ENCODE data around the gene TMEM86B. TPM values are rescaled to one million over a fixed set of nuclear protein-coding genes. Genes with fewer than 3 reads are reported as not detected.

The TMEM86B gene
- total and polyA plus RNA-seq, 2 experiments from 2014 or later = 0.46 to 2.4 TPM

GRCh38 chr19:55178781-55179599, 49.6 kb downstream of the TMEM86B start:
- peak overlapping the region; percentile 65 for H3K4me2 ChIP-seq (ENCODE audit: unreplicated experiment)
- H3K27ac ChIP-seq = no peak overlapping the region
- H2AFZ ChIP-seq = 0 out of 2 replicates have a peak overlapping the region, but pooled peaks have one; percentile 30
- no peaks in the 10 kb centered on the region for H3F3A ChIP-seq (ENCODE audit: insufficient read depth)
- peak overlapping the region; percentile 52; the same call in 1 of the 2 replicates for H3K9ac ChIP-seq
- H3K9me3 ChIP-seq (ENCODE audit: low read depth) = no peaks in the 10 kb centered on the region
- no peaks in the 10 kb centered on the region for H3K79me2 ChIP-seq (ENCODE audit: insufficient read depth)
- no peaks in the 10 kb centered on the region for H4K20me1 ChIP-seq (ENCODE audit: insufficient read depth)
- no peaks in the 10 kb centered on the region for H3K9me2 ChIP-seq (ENCODE audit: insufficient read depth)
- H3K4me1 ChIP-seq (ENCODE audit: insufficient read depth) = 0 out of 2 replicates have a peak, but pooled peaks cover 6% of the 10 kb centered on the region
- TF ChIP-seq EZH2 (IDR thresholded peaks at IDR 0.05; ENCODE audit: insufficient read depth, poor library complexity, severe bottlenecking) = no peak
- TF ChIP-seq EZH2phosphoT487 (IDR thresholded peaks at IDR 0.05; ENCODE audit: insufficient read depth, low read depth) = no peak
- H3K4me3 ChIP-seq = peak overlapping the region; percentile 58
- in situ Hi-C loops (cut with MboI) = no loop called here
- peaks cover 6% of the 10 kb centered on the region; the same call in 1 of the 2 replicates for H3K27me3 ChIP-seq (replicated peaks; ENCODE audit: insufficient read depth)
- H3K36me3 ChIP-seq (ENCODE audit: low read depth) = no peaks in the 10 kb centered on the region
- DNase-seq = peak; percentile 92
- WGBS, 2 experiments (ENCODE audit: low coverage in 1 of 2, low lambda C conversion rate in 2 of 2, missing lambda C conversion rate in 2 of 2) = 5 to 6% methylated on average over 52 to 55 of the region's 61 CpGs

Small RNA genes within 50 kb of the gene (microRNA-seq; reads per million reads assigned to microRNA genes)
- gene MIR6802 (ENCODE audit: borderline number of aligned reads) (2.6 reads per million), gene MIR6803 (ENCODE audit: borderline number of aligned reads) (6.6 reads per million, percentile 9 among the genes with 10 or more reads in this experiment), gene MIR6804 (ENCODE audit: borderline number of aligned reads) (1.5 reads per million)

Small RNA genes within 50 kb of the gene (small RNA-seq; reads per million reads assigned to genes)
- gene MIR6802 (ENCODE audit: low read depth, low replicate concordance) = not detected
- not detected for gene MIR6803 (ENCODE audit: low read depth, low replicate concordance)
- gene MIR6804 (ENCODE audit: low read depth, low replicate concordance) = not detected

Other genes with a start within 250 kb of the TMEM86B start
- gene GP6, start 190.5 kb downstream of the TMEM86B start, total RNA-seq (2014; rRNA removed; shearing (Covaris generic)) = not detected in 2 replicates
- not detected in 2 replicates for gene GP6, start 190.5 kb downstream of the TMEM86B start, polyA plus RNA-seq (2016; fragmentation: Nextera tagmentation; extraction: Ambion mirVana)
- 6.4 and 11.8 TPM in 2 replicates for gene RDH13, start 165.6 kb downstream of the TMEM86B start, total RNA-seq (2014; rRNA removed; shearing (Covaris generic))
- gene RDH13, start 165.6 kb downstream of the TMEM86B start, polyA plus RNA-seq (2016; fragmentation: Nextera tagmentation; extraction: Ambion mirVana) = 7.8 and 9.6 TPM in 2 replicates
- gene EPS8L1, start 152.9 kb downstream of the TMEM86B start, total RNA-seq (2014; rRNA removed; shearing (Covaris generic)) = 0.76 and 1.3 TPM in 2 replicates
- 0.56 and 1.1 TPM in 2 replicates for gene EPS8L1, start 152.9 kb downstream of the TMEM86B start, polyA plus RNA-seq (2016; fragmentation: Nextera tagmentation; extraction: Ambion mirVana)
- 66.9 and 82.5 TPM in 2 replicates for gene PPP1R12C, start 111.1 kb downstream of the TMEM86B start, total RNA-seq (2014; rRNA removed; shearing (Covaris generic))
- 16.4 and 17.3 TPM in 2 replicates for gene PPP1R12C, start 111.1 kb downstream of the TMEM86B start, polyA plus RNA-seq (2016; fragmentation: Nextera tagmentation; extraction: Ambion mirVana)
- gene TNNT1, start 79.6 kb downstream of the TMEM86B start, total RNA-seq (2014; rRNA removed; shearing (Covaris generic)) = 0.76 TPM in 1 of 2 replicates, not detected in the other
- gene TNNT1, start 79.6 kb downstream of the TMEM86B start, polyA plus RNA-seq (2016; fragmentation: Nextera tagmentation; extraction: Ambion mirVana) = 1.3 and 1.8 TPM in 2 replicates
- not detected in 2 replicates for gene TNNI3, start 71.0 kb downstream of the TMEM86B start, total RNA-seq (2014; rRNA removed; shearing (Covaris generic))
- 0.35 TPM in 1 of 2 replicates, not detected in the other for gene TNNI3, start 71.0 kb downstream of the TMEM86B start, polyA plus RNA-seq (2016; fragmentation: Nextera tagmentation; extraction: Ambion mirVana)
- 0.22 and 0.25 TPM in 2 replicates for gene DNAAF3, start 62.1 kb downstream of the TMEM86B start, total RNA-seq (2014; rRNA removed; shearing (Covaris generic))
- gene DNAAF3, start 62.1 kb downstream of the TMEM86B start, polyA plus RNA-seq (2016; fragmentation: Nextera tagmentation; extraction: Ambion mirVana) = 0.39 and 0.47 TPM in 2 replicates
- gene SYT5, start 48.5 kb downstream of the TMEM86B start, total RNA-seq (2014; rRNA removed; shearing (Covaris generic)) = not detected in 2 replicates
- 0.28 and 0.38 TPM in 2 replicates for gene SYT5, start 48.5 kb downstream of the TMEM86B start, polyA plus RNA-seq (2016; fragmentation: Nextera tagmentation; extraction: Ambion mirVana)
- 0.43 and 2.9 TPM in 2 replicates for gene PTPRH, start 19.3 kb downstream of the TMEM86B start, total RNA-seq (2014; rRNA removed; shearing (Covaris generic))
- gene PTPRH, start 19.3 kb downstream of the TMEM86B start, polyA plus RNA-seq (2016; fragmentation: Nextera tagmentation; extraction: Ambion mirVana) = 0.28 and 0.49 TPM in 2 replicates
- 36.2 and 36.9 TPM in 2 replicates for gene PPP6R1, start 30.3 kb upstream of the TMEM86B start, total RNA-seq (2014; rRNA removed; shearing (Covaris generic))
- 9.7 and 12.1 TPM in 2 replicates for gene PPP6R1, start 30.3 kb upstream of the TMEM86B start, polyA plus RNA-seq (2016; fragmentation: Nextera tagmentation; extraction: Ambion mirVana)
- 31.9 and 42.5 TPM in 2 replicates for gene HSPBP1, start 51.3 kb upstream of the TMEM86B start, total RNA-seq (2014; rRNA removed; shearing (Covaris generic))
- gene HSPBP1, start 51.3 kb upstream of the TMEM86B start, polyA plus RNA-seq (2016; fragmentation: Nextera tagmentation; extraction: Ambion mirVana) = 60.2 and 62.5 TPM in 2 replicates
- gene BRSK1, start 55.2 kb upstream of the TMEM86B start, total RNA-seq (2014; rRNA removed; shearing (Covaris generic)) = 1.9 and 11.9 TPM in 2 replicates
- 0.39 and 0.55 TPM in 2 replicates for gene BRSK1, start 55.2 kb upstream of the TMEM86B start, polyA plus RNA-seq (2016; fragmentation: Nextera tagmentation; extraction: Ambion mirVana)
- not detected in 2 replicates for gene TMEM150B, start 96.6 kb upstream of the TMEM86B start, total RNA-seq (2014; rRNA removed; shearing (Covaris generic))
- not detected in 2 replicates for gene TMEM150B, start 96.6 kb upstream of the TMEM86B start, polyA plus RNA-seq (2016; fragmentation: Nextera tagmentation; extraction: Ambion mirVana)
- gene KMT5C, start 111.1 kb upstream of the TMEM86B start, total RNA-seq (2014; rRNA removed; shearing (Covaris generic)) = 8.1 and 8.6 TPM in 2 replicates
- 1.9 and 2.7 TPM in 2 replicates for gene KMT5C, start 111.1 kb upstream of the TMEM86B start, polyA plus RNA-seq (2016; fragmentation: Nextera tagmentation; extraction: Ambion mirVana)
- gene COX6B2, start 126.0 kb upstream of the TMEM86B start, total RNA-seq (2014; rRNA removed; shearing (Covaris generic)) = not detected in 2 replicates
- gene COX6B2, start 126.0 kb upstream of the TMEM86B start, polyA plus RNA-seq (2016; fragmentation: Nextera tagmentation; extraction: Ambion mirVana) = not detected in 2 replicates
- gene GARIN5B, start 134.5 kb upstream of the TMEM86B start, total RNA-seq (2014; rRNA removed; shearing (Covaris generic)) = not detected in 2 replicates
- not detected in 2 replicates for gene GARIN5B, start 134.5 kb upstream of the TMEM86B start, polyA plus RNA-seq (2016; fragmentation: Nextera tagmentation; extraction: Ambion mirVana)
- gene IL11, start 141.7 kb upstream of the TMEM86B start, total RNA-seq (2014; rRNA removed; shearing (Covaris generic)) = 12.8 and 28.7 TPM in 2 replicates
- 6.7 and 6.9 TPM in 2 replicates for gene IL11, start 141.7 kb upstream of the TMEM86B start, polyA plus RNA-seq (2016; fragmentation: Nextera tagmentation; extraction: Ambion mirVana)
- not detected in 2 replicates for gene TMEM190, start 148.1 kb upstream of the TMEM86B start, total RNA-seq (2014; rRNA removed; shearing (Covaris generic))
- 0.47 TPM in 1 of 2 replicates, not detected in the other for gene TMEM190, start 148.1 kb upstream of the TMEM86B start, polyA plus RNA-seq (2016; fragmentation: Nextera tagmentation; extraction: Ambion mirVana)
- gene TMEM238, start 155.5 kb upstream of the TMEM86B start, total RNA-seq (2014; rRNA removed; shearing (Covaris generic)) = 0.97 and 1.8 TPM in 2 replicates
- not detected in 2 replicates for gene TMEM238, start 155.5 kb upstream of the TMEM86B start, polyA plus RNA-seq (2016; fragmentation: Nextera tagmentation; extraction: Ambion mirVana)
- 300 and 875 TPM in 2 replicates for gene RPL28, start 157.2 kb upstream of the TMEM86B start, total RNA-seq (2014; rRNA removed; shearing (Covaris generic))
- 530 and 536 TPM in 2 replicates for gene RPL28, start 157.2 kb upstream of the TMEM86B start, polyA plus RNA-seq (2016; fragmentation: Nextera tagmentation; extraction: Ambion mirVana)
- gene UBE2S, start 179.0 kb upstream of the TMEM86B start, total RNA-seq (2014; rRNA removed; shearing (Covaris generic)) = 54.4 and 82.2 TPM in 2 replicates
- gene UBE2S, start 179.0 kb upstream of the TMEM86B start, polyA plus RNA-seq (2016; fragmentation: Nextera tagmentation; extraction: Ambion mirVana) = 106 and 107 TPM in 2 replicates
- gene SHISA7, start 214.5 kb upstream of the TMEM86B start, total RNA-seq (2014; rRNA removed; shearing (Covaris generic)) = not detected in 2 replicates
- not detected in 2 replicates for gene SHISA7, start 214.5 kb upstream of the TMEM86B start, polyA plus RNA-seq (2016; fragmentation: Nextera tagmentation; extraction: Ambion mirVana)
- gene ISOC2, start 232.9 kb upstream of the TMEM86B start, total RNA-seq (2014; rRNA removed; shearing (Covaris generic)) = 103 and 116 TPM in 2 replicates
- gene ISOC2, start 232.9 kb upstream of the TMEM86B start, polyA plus RNA-seq (2016; fragmentation: Nextera tagmentation; extraction: Ambion mirVana) = 34.0 and 35.3 TPM in 2 replicates
- gene C19orf85, start 236.0 kb upstream of the TMEM86B start, total RNA-seq (2014; rRNA removed; shearing (Covaris generic)) = not detected in 2 replicates
- not detected in 2 replicates for gene C19orf85, start 236.0 kb upstream of the TMEM86B start, polyA plus RNA-seq (2016; fragmentation: Nextera tagmentation; extraction: Ambion mirVana)
- 1.7 and 4.3 TPM in 2 replicates for gene ZNF628, start 247.9 kb upstream of the TMEM86B start, total RNA-seq (2014; rRNA removed; shearing (Covaris generic))
- 1.1 TPM in 2 replicates for gene ZNF628, start 247.9 kb upstream of the TMEM86B start, polyA plus RNA-seq (2016; fragmentation: Nextera tagmentation; extraction: Ambion mirVana)